Neural cell (in vitro differentiated cells): ENCODE measurements around the gene ZNF774. TPM values are rescaled to one million over a fixed set of nuclear protein-coding genes. Genes with fewer than 3 reads are reported as not detected.

Experiments
- H2AFZ ChIP-seq: fragments of 200-600, 300-800 bp; sonication (generic), shearing (Covaris generic); 2 replicates; pipeline ENCODE4 v1.6.0; 2014; ENCODE audit warnings: low read depth, mild to moderate bottlenecking, antibody characterized with exemption, low read length, moderate library complexity
- H3F3A ChIP-seq: fragments of 200-600 bp; shearing (Covaris generic); 2 replicates; pipeline ENCODE4 v1.6.1; 2016; ENCODE audit warnings: mild to moderate bottlenecking, moderate library complexity, mixed read lengths, antibody characterized with exemption, low read length; ENCODE audit not compliant: insufficient read depth, poor library complexity, severe bottlenecking
- H3K27ac ChIP-seq: fragments of 200-600, 300-800 bp; sonication (generic), shearing (Covaris generic); 2 replicates; pipeline ENCODE4 v1.5.1; 2014; ENCODE audit warnings: mild to moderate bottlenecking, low read length, moderate library complexity
- H3K27me3 ChIP-seq: fragments of 300-800, 200-600 bp; sonication (generic), shearing (Covaris generic); 2 replicates; pipeline ENCODE4 v1.6.0; 2014; ENCODE audit warnings: mild to moderate bottlenecking, low read depth, low read length, moderate library complexity; ENCODE audit not compliant: insufficient read depth
- H3K36me3 ChIP-seq: fragments of 300-800, 200-600 bp; sonication (generic), shearing (Covaris generic); 2 replicates; pipeline ENCODE4 v1.5.1; 2014; ENCODE audit warnings: mild to moderate bottlenecking, antibody characterized with exemption, low read length, moderate library complexity; ENCODE audit not compliant: insufficient read depth
- H3K4me2 ChIP-seq: fragments of 300-800, 200-600 bp; sonication (generic), shearing (Covaris generic); 2 replicates; pipeline ENCODE4 v1.6.0; 2014; ENCODE audit warnings: mild to moderate bottlenecking, low read length
- H3K4me3 ChIP-seq: fragments of 300-800, 200-600 bp; sonication (generic), shearing (Covaris generic); 2 replicates; pipeline ENCODE4 v1.5.1; 2014; ENCODE audit warnings: mild to moderate bottlenecking, low read length, moderate library complexity
- H3K79me2 ChIP-seq: fragments of 200-600 bp; shearing (Covaris generic); replicated peaks from 2 replicates; pipeline ENCODE4 v1.6.0; 2014; ENCODE audit warnings: mild to moderate bottlenecking, low read length, moderate library complexity; ENCODE audit not compliant: insufficient read depth
- H3K9ac ChIP-seq: fragments of 300-800, 200-600 bp; sonication (generic), shearing (Covaris generic); 2 replicates; pipeline ENCODE4 v1.6.1; 2016; ENCODE audit warnings: mild to moderate bottlenecking, low read length, mixed read lengths
- H3K9me2 ChIP-seq: fragments of 200-600 bp; shearing (Covaris generic); 2 replicates; pipeline ENCODE4 v1.6.1; 2016; ENCODE audit warnings: mild to moderate bottlenecking, low read length, mixed read lengths; ENCODE audit not compliant: insufficient read depth
- H3K9me3 ChIP-seq: fragments of 200-600, 300-800 bp; sonication (generic), shearing (Covaris generic); 2 replicates; pipeline ENCODE4 v1.6.1; 2016; ENCODE audit warnings: mild to moderate bottlenecking, mixed run types, low read length, moderate library complexity, mixed read lengths
- H4K20me1 ChIP-seq: fragments of 200-600 bp; shearing (Covaris generic); 2 replicates; pipeline ENCODE4 v1.6.1; 2016; ENCODE audit warnings: mild to moderate bottlenecking, mixed run types; ENCODE audit not compliant: insufficient read depth
- CTCF ChIP-seq: fragments of 450-650 bp; IDR thresholded peaks from 2 replicates; pipeline ENCODE4 v1.5.1; 2014; ENCODE audit warnings: antibody characterized with exemption, mild to moderate bottlenecking, moderate library complexity; ENCODE audit not compliant: poor library complexity, severe bottlenecking
- EP300 ChIP-seq: fragments of 450-650 bp; conservative IDR thresholded peaks from 2 replicates; pipeline ENCODE4 v1.6.1; 2014; ENCODE audit warnings: antibody characterized with exemption, mild to moderate bottlenecking, moderate library complexity; ENCODE audit not compliant: poor library complexity, severe bottlenecking
- EZH2 ChIP-seq: fragments of 200-600, 300-800 bp; shearing (Covaris generic), sonication (generic); IDR thresholded peaks from 2 replicates; pipeline ENCODE4 v1.6.1; 2014; ENCODE audit warnings: antibody characterized with exemption, low read length, borderline replicate concordance, mild to moderate bottlenecking; ENCODE audit not compliant: insufficient read depth, poor library complexity, severe bottlenecking
- MXI1 ChIP-seq: fragments of 450-650 bp; conservative IDR thresholded peaks from 2 replicates; pipeline ENCODE4 v1.6.1; 2014; ENCODE audit warnings: antibody characterized with exemption, mild to moderate bottlenecking; ENCODE audit not compliant: poor library complexity, severe bottlenecking
- POLR2AphosphoS5 ChIP-seq: IDR thresholded peaks from 2 replicates; pipeline ENCODE4 v1.6.1; 2012
- RAD21 ChIP-seq: fragments of 450-650 bp; conservative IDR thresholded peaks from 2 replicates; pipeline ENCODE4 v1.6.1; 2014; ENCODE audit warnings: antibody characterized with exemption, mild to moderate bottlenecking, moderate library complexity
- SMC3 ChIP-seq: fragments of 450-650 bp; conservative IDR thresholded peaks from 2 replicates; pipeline ENCODE4 v1.6.1; 2014; ENCODE audit warnings: antibody characterized with exemption, mild to moderate bottlenecking, moderate library complexity; ENCODE audit not compliant: poor library complexity
- TAF1 ChIP-seq: IDR thresholded peaks from 2 replicates; pipeline ENCODE4 v1.6.1; 2012; ENCODE audit warnings: low read depth
- polyA plus RNA-seq: library from polyadenylated mRNA; depleted of rRNA; stranded (reverse); fragments of >200 nt; gene quantifications from 2 replicates; pipeline ENCODE4 v1.2.3, GENCODE V29; 2014
- TF ChIP-seq, protein P1 (sequence below): IDR thresholded peaks from 2 replicates; pipeline ENCODE4 v1.6.1; 2012; ENCODE audit warnings: borderline replicate concordance

Gene ZNF774
- polyA plus RNA-seq, 1 donor from 2014 or later = 6.8 TPM

DNA sequence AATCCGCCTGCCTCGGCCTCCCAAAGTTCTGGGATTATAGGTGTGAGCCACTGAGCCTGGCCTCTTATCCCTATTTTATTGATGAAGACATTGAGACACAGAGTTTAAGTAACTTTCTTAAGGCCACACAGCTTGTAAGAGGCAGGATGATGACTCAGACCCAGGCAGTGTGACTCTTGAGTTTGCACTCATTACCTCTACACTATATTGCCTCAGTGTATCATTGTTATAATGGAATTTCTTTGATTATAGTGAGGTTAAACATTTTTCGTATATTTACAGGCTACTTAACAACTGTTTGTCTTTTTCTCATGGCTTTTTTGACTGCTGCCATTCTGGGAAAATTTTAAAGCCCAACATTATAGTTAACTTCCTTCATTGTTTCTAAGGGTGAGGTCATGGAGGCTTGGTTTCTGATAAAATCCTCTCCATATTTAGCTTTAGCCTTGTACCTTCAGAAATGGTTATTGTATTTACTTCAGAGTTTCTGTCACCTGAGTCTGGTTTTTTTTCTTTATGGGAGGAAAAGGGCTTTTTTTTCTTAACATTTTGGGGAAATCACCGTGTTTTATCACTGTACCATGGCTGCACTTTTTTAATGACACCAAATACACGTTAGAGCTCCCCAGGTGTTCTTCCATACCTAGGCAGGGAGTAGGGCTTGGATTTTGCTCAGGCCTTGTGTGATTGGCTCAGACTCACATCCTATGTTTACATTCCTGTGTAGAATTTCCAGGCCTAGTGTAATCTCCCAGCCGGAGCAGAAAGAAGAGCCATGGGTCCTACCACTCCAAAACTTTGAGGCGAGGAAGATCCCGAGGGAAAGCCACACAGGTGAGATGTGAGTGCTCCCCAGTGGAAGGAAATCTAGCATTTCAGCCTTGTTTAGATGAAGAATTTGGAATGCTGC, 6.3 kb downstream of the ZNF774 start:
- no peaks in the 10 kb centered on the region for H3K36me3 ChIP-seq
- H3K9me3 ChIP-seq = no peaks in the 10 kb centered on the region
- no peaks in the 10 kb centered on the region for H3F3A ChIP-seq
- H2AFZ ChIP-seq = no peak overlapping the region
- H4K20me1 ChIP-seq = no peaks in the 10 kb centered on the region
- H3K27ac ChIP-seq = no peak overlapping the region
- no peaks in the 10 kb centered on the region for H3K9me2 ChIP-seq
- TF ChIP-seq CTCF (no peak), RAD21 (no peak), MXI1 (no peak), SMC3 (no peak)
- H3K27me3 ChIP-seq = no peaks in the 10 kb centered on the region
- H3K79me2 ChIP-seq = no peaks in the 10 kb centered on the region
- H3K9ac ChIP-seq = no peak overlapping the region
- no peak overlapping the region for H3K4me2 ChIP-seq
- no peak overlapping the region for H3K4me3 ChIP-seq

DNA sequence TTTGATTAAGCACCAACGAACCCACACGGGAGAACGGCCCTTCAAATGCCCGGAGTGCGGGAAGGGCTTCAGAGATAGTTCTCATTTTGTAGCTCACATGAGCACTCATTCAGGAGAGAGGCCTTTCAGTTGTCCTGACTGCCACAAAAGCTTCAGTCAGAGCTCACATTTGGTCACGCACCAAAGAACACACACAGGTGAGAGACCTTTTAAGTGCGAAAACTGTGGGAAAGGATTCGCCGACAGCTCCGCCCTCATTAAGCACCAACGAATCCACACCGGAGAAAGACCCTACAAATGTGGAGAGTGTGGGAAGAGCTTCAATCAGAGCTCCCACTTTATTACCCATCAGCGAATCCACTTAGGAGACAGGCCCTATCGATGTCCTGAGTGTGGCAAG, 8.7 kb downstream of the ZNF774 start:
- Histone ChIP-seq H3K9ac (no peak overlapping the region), H3K9me2 (no peaks in the 10 kb centered on the region), H3K9me3 (no peaks in the 10 kb centered on the region), H4K20me1 (no peaks in the 10 kb centered on the region), H3K27me3 (no peaks in the 10 kb centered on the region), H3K4me2 (no peak overlapping the region), H3F3A (no peaks in the 10 kb centered on the region), H2AFZ (no peak overlapping the region), H3K36me3 (no peaks in the 10 kb centered on the region), H3K79me2 (no peaks in the 10 kb centered on the region), H3K27ac (no peak overlapping the region), H3K4me3 (no peak overlapping the region)
- TF ChIP-seq EP300 = no peak
- TF ChIP-seq POLR2AphosphoS5 = no peak
- no peak for TF ChIP-seq CTCF
- TF ChIP-seq EZH2 = no peak
- no peak for TF ChIP-seq RAD21
- TF ChIP-seq, protein P1, sequence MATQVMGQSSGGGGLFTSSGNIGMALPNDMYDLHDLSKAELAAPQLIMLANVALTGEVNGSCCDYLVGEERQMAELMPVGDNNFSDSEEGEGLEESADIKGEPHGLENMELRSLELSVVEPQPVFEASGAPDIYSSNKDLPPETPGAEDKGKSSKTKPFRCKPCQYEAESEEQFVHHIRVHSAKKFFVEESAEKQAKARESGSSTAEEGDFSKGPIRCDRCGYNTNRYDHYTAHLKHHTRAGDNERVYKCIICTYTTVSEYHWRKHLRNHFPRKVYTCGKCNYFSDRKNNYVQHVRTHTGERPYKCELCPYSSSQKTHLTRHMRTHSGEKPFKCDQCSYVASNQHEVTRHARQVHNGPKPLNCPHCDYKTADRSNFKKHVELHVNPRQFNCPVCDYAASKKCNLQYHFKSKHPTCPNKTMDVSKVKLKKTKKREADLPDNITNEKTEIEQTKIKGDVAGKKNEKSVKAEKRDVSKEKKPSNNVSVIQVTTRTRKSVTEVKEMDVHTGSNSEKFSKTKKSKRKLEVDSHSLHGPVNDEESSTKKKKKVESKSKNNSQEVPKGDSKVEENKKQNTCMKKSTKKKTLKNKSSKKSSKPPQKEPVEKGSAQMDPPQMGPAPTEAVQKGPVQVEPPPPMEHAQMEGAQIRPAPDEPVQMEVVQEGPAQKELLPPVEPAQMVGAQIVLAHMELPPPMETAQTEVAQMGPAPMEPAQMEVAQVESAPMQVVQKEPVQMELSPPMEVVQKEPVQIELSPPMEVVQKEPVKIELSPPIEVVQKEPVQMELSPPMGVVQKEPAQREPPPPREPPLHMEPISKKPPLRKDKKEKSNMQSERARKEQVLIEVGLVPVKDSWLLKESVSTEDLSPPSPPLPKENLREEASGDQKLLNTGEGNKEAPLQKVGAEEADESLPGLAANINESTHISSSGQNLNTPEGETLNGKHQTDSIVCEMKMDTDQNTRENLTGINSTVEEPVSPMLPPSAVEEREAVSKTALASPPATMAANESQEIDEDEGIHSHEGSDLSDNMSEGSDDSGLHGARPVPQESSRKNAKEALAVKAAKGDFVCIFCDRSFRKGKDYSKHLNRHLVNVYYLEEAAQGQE = no peak
- TF ChIP-seq MXI1 = no peak
- TF ChIP-seq SMC3 = no peak
- TF ChIP-seq TAF1 = no peak
